Right kidney (tissue), 1 donor: Measurements from ENCODE around the gene MAML3.

Experiments
- DNase-seq: peaks from one replicate; pipeline ENCODE4 v3.0.0-alpha.2; 2016

The MAML3 gene

GRCh38 chr4:139781066-139781465, 372.9 kb downstream of the MAML3 start:
- no peak for DNase-seq

GRCh38 chr4:139779691-139780090, 374.3 kb downstream of the MAML3 start:
- no peak for DNase-seq

GRCh38 chr4:139777757-139778156, 376.2 kb downstream of the MAML3 start:
- DNase-seq, result no peak

- no peak for DNase-seq
Observed at GRCh38 chr4:139776235-139776634, 377.7 kb downstream of the MAML3 start.

- DNase-seq, result no peak
Observed at GRCh38 chr4:139774759-139775487, 379.1 kb downstream of the MAML3 start.

GRCh38 chr4:139773560-139774318, 380.2 kb downstream of the MAML3 start:
- no peak for DNase-seq

- DNase-seq, result no peak
Observed at GRCh38 chr4:139770361-139770760, 383.6 kb downstream of the MAML3 start.

- no peak for DNase-seq
Observed at GRCh38 chr4:139769364-139769763, 384.6 kb downstream of the MAML3 start.

- no peak for DNase-seq
Observed at GRCh38 chr4:139768896-139769295, 385.1 kb downstream of the MAML3 start.

GRCh38 chr4:139768366-139768765, 385.6 kb downstream of the MAML3 start:
- DNase-seq, result no peak

GRCh38 chr4:139767585-139767984, 386.4 kb downstream of the MAML3 start:
- no peak for DNase-seq

- DNase-seq, result no peak
Observed at GRCh38 chr4:139767168-139767567, 386.8 kb downstream of the MAML3 start.

GRCh38 chr4:139764686-139765310, 389.2 kb downstream of the MAML3 start:
- no peak for DNase-seq

GRCh38 chr4:139764182-139764581, 389.8 kb downstream of the MAML3 start:
- no peak for DNase-seq

- DNase-seq, result no peak
Observed at GRCh38 chr4:139763672-139764071, 390.3 kb downstream of the MAML3 start.

GRCh38 chr4:139763205-139763604, 390.8 kb downstream of the MAML3 start:
- DNase-seq, result no peak

- DNase-seq, result no peak
Observed at GRCh38 chr4:139762720-139763119, 391.3 kb downstream of the MAML3 start.

- DNase-seq, result no peak
Observed at GRCh38 chr4:139761461-139761860, 392.5 kb downstream of the MAML3 start.

- DNase-seq, result no peak
Observed at GRCh38 chr4:139760567-139760966, 393.4 kb downstream of the MAML3 start.

- DNase-seq, result no peak
Observed at GRCh38 chr4:139759097-139759496, 394.9 kb downstream of the MAML3 start.

- no peak for DNase-seq
Observed at GRCh38 chr4:139756391-139757180, 397.4 kb downstream of the MAML3 start.

- DNase-seq, result no peak
Observed at GRCh38 chr4:139754938-139755337, 399.0 kb downstream of the MAML3 start.

- DNase-seq, result no peak
Observed at GRCh38 chr4:139753686-139754085, 400.3 kb downstream of the MAML3 start.
